ENCODE data around the gene ZNF724. TPM values are rescaled to one million over a fixed set of nuclear protein-coding genes. Genes with fewer than 3 reads are reported as not detected.

ZNF724 gene
- total and polyA plus RNA-seq, 4 experiments from 2014 or later = 1.9 to 6.1 (median 3.8) TPM

Other genes starting within 250 kb of the ZNF724 start
- not detected for gene ZNF728, start 247.2 kb downstream of the ZNF724 start, total RNA-seq
- gene ZNF728, start 247.2 kb downstream of the ZNF724 start, polyA plus RNA-seq = not detected
- gene ZNF730, start 133.4 kb downstream of the ZNF724 start, total RNA-seq = not detected
- gene ZNF730, start 133.4 kb downstream of the ZNF724 start, polyA plus RNA-seq = not detected
- gene ZNF91, start 145.1 kb upstream of the ZNF724 start, total RNA-seq = 100 to 1,000 TPM; 111 to 113 TPM
- 10 to 100 TPM in 1 of 2 donors, 1 to 10 TPM in 1; 8.9 to 47.0 TPM for gene ZNF91, start 145.1 kb upstream of the ZNF724 start, polyA plus RNA-seq